ENCODE measurements around the gene TTC36.

DNA sequence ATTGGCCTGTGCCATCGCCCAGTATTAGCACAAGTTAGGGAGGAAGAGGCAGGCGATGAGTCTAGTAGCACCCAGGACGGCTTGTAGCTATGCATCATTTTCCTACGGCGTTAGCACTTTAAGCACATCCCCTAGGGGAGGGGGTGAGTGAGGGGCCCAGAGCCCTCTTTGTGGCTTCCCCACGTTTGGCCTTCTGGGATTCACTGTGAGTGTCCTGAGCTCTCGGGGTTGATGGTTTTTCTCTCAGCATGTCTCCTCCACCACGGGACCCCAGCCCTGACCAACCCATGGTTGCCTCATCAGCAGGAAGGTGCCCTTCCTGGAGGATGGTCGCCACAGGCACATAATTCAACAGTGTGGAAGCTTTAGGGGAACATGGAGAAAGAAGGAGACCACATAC, 8.0 kb downstream of the TTC36 start:
- TF ChIP-seq POLR2A (IDR thresholded peaks at IDR 0.05; ENCODE audit: low read depth, low read length) (no peak), USF2 (IDR thresholded peaks at IDR 0.05; ENCODE audit: low read depth, low read length) (no peak), MAZ (IDR thresholded peaks at IDR 0.05; ENCODE audit: borderline replicate concordance, low read depth, low read length) (no peak), RCOR1 (IDR thresholded peaks at IDR 0.05; ENCODE audit: insufficient replicate concordance, low read length) (no peak), RFX5 (IDR thresholded peaks at IDR 0.05; ENCODE audit: low read depth, low read length) (no peak), SMC3 (IDR thresholded peaks at IDR 0.05; ENCODE audit: low read depth, low read length) (no peak), MXI1 (IDR thresholded peaks at IDR 0.05; ENCODE audit: borderline replicate concordance, low read depth, low read length) (no peak)
- TF ChIP-seq, protein P1, sequence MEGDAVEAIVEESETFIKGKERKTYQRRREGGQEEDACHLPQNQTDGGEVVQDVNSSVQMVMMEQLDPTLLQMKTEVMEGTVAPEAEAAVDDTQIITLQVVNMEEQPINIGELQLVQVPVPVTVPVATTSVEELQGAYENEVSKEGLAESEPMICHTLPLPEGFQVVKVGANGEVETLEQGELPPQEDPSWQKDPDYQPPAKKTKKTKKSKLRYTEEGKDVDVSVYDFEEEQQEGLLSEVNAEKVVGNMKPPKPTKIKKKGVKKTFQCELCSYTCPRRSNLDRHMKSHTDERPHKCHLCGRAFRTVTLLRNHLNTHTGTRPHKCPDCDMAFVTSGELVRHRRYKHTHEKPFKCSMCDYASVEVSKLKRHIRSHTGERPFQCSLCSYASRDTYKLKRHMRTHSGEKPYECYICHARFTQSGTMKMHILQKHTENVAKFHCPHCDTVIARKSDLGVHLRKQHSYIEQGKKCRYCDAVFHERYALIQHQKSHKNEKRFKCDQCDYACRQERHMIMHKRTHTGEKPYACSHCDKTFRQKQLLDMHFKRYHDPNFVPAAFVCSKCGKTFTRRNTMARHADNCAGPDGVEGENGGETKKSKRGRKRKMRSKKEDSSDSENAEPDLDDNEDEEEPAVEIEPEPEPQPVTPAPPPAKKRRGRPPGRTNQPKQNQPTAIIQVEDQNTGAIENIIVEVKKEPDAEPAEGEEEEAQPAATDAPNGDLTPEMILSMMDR (conservative IDR thresholded peaks at IDR 0.05; ENCODE audit: low read depth, low read length): no peak

Data from IMR-90 (cell line).